Fibroblast of skin of right biceps (primary cell): ENCODE measurements around the gene CDK19.

Experiments used
- DNase-seq: peaks from one replicate; pipeline ENCODE4 v3.0.0-alpha.2; 2013

CDK19 gene

DNA sequence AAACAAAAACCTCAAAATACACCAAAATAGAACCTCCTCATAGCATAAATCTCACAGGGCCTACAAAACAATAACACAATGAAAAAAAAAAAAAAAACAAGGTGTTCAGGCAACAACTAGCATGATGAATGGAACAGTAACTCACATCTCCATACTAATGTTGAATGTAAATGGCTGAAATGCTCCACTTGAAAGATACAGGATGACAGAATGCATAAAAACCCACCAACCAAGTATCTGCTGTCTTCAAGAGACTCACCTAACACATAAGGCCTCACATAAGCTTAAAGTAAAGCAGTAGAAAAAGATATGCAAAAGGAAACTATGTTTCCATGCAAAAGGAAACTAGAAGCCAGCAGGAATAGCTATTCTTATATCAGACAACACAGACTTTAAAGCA lies 121.3 kb downstream of the CDK19 start:
- no peak for DNase-seq

DNA sequence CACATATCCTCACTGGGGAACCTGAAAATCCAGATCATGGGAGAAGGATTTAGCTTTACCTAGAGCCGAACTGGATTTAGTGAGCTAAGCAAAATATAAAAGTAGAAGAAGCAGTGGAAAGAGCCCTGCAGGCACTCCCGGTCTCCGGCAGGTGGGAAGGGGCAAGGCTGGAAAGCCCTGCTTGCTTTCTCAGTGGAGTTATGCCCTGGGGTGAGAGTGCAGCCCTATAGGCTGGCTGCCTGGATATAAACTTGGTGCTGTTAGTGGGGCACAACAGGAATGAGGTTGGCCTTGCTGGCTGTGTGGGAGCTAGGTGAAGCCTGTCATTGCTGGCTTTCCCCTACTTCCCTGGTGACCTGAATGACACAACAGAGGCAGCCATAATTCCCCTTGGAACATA lies 122.0 kb downstream of the CDK19 start:
- no peak for DNase-seq

DNA sequence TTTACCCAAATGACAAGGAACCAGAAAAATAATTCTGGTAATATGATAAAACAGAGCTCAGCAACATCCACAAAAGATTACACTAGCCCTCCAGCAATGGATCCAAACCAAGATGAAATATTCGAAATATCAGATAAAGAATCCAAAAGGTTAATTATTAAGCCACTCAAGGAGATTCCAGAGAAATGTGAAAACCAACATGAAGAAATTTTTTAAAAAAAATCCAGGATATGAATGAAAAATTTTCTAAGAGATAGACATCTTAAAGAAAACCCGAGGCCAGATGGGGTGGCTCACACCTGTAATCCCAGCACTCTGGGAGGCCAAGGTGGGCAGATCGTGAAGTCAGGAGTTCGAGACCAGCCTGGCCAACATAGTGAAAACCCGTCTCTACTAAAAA lies 124.4 kb downstream of the CDK19 start:
- DNase-seq, result no peak

- DNase-seq, result no peak
Measured at GRCh38 chr6:110690106-110690654, 125.1 kb downstream of the CDK19 start.

DNA sequence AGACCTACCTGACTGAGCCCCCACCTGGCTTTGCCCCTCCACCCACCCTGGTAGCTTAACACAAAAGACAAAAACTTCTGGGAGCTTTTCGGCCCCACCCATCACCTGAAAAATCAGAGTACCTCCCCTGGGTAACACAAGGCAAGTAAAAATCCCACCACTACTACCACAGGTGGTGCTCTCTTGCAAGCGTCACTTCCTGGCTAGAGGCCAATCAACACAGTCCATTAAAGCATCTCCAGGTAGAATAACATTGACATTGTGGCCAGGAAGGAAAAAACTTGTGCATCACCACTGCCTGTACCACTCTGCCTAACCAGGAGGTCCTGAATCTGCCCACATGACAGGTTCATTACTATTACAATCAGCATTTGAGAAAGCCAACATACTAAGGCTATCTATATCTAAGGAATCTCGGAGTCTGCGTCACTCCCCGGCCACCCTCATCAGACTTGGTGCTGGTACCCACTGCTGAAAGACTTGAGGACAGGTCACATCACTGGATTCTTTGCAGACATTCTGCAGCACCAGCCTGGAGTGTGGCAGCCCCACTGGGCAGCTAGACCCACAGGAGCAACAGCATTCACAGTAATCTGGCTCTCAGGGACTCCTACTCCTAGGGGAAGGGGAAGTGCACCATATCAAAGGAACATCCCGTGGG lies 125.9 kb downstream of the CDK19 start:
- no peak for DNase-seq

DNA sequence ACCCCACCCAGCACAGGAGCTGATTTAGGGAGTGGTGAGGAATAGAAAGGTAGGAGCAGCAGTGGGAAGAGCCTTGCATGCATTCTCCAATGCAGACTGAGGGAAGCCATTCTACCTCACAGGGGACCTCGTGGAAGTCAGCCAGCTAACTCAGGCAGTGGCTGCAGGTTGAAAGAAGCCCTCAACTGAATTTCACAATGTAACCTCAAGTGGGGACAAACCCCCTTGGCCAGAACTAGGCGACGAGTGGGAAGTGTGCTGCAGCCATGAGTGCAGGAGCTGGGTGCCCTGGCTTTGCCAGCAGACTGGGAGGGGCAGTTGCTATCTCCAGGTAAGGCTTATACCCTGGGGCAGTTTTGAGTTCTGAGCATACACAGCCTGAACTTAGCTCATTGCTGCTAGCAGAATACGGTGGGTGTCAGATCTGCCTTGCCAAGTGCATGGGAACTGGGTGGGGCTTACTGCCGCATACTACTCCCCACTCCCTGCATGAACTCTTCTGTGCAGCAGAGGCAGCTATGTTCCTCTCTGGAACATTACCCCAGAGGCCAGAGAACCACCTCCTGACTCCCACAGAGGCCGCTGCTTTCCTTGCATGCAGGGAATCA lies 126.5 kb downstream of the CDK19 start:
- DNase-seq, result no peak

DNA sequence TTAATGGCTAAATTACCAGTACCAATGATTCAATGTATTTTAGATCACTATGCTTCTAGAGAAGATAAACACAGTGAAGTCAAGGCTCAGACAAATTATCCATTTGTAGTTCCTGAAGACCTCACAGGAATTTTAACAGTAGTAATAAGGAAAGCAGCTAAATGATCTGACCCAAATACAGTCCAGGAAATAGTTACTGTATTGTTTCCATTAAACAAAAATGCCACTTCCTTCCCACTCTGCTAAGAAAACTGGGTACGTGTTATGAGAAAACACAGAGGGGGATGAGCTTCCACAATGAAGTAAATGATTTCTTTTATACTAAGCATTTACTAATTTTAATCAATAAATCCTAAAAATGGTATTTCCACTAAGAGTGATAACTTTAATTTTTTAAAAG lies 127.9 kb downstream of the CDK19 start:
- DNase-seq, result no peak

DNA sequence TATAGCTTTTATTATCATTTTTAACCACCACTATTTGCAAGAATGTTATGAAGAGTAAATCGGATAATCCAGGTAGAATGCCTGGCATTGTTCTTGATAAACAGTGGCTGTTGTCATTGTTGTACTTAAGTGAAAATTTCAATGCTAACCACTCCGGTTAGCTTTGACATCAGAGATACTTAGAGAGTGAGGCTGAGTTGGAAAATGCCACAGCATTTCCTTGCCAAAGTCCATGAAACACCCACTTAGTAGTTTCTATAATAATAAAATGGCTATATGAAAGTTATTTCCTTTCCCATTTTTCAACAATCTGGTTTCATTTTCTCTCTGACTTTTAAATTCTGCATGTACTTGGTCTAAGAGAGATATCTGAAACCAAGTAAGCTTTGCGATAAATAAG lies 132.0 kb downstream of the CDK19 start:
- DNase-seq, result no peak

- peak; percentile 75 for DNase-seq
Measured at GRCh38 chr6:110682460-110682853, 132.8 kb downstream of the CDK19 start.

DNA sequence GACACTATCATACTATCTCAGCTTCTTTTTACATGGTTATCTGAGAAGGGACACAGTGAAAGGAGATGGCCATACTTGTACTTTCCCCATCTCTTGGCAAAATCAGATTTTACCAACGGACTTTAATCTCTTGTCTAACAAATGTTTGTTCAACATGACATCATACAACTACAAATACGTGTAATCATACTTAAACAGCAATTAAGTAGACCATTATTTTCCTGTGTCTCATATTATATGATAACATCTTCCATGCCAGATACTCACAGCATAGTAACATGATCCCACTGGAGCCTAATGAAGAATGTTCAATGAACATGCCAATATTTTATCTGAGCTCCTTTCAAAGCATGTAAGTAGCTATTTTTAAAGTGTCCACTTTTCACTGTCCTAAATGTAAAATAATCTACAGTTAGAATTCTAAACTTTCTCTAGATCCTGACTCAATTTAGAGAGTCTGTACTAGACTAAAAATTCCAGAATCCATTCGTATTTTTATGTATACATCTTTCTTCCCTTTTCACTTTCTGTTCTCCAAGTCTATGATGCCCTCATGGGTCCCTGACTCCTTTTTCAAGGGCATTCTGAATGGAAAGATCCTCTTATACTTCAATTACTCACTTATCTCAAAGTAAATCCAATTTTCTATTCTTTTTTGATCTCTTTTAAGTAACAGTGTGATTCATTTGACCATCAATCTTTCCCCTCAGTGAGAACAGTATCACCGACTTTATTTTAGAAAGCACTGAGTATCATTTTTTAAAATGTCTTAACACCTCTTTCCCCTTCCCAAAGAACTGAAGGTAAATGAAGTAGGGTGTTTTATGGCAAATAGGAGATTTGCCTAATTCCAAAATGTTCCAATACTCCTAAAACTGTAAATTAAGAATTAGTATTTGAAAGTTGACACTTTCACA lies 133.5 kb downstream of the CDK19 start:
- no peak for DNase-seq

- DNase-seq, result no peak
Measured at GRCh38 chr6:110676396-110676795, 138.9 kb downstream of the CDK19 start.

- DNase-seq, result no peak
Measured at GRCh38 chr6:110674096-110674495, 141.2 kb downstream of the CDK19 start.

- no peak for DNase-seq
Measured at GRCh38 chr6:110672122-110672521, 143.1 kb downstream of the CDK19 start.

DNA sequence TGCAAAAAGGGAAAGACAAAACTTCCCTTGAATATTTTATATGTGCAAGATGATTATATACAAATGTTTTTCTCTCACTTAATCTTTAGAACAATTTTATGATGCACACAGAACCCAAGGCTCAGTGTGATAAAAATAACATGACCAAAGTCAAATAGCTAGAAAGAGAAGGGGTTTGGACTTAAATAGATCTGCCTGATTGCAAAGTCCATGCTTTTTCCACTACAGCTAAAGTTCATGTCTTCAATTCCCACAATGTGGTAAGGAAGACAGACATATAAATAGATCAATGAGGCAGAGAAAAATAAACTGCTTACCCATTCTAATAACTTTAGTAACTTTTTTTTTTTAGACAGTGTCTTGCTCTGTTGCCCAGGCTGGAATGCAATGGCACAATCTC lies 143.8 kb downstream of the CDK19 start:
- no peak for DNase-seq

DNA sequence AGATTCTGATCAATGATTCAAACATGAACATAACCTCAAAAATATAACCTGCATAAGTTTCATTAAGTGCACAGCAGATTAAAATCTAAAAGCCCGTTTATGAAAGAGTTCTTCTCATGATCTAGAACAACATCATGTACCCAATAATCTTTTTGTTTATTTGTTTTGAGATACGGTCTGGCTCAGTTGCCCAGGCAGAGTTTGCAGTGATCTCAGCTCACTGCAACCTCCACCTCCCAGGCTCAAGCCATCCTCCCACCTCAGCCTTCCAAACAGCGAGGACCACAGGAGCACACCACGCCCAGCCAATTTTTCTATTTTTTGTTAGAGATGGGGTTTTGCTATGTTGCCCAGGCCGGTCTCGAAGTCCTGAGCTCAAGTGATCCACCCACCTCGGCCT lies 149.7 kb downstream of the CDK19 start:
- no peak for DNase-seq

GRCh38 chr6:110664933-110665332 lies 150.3 kb downstream of the CDK19 start:
- DNase-seq, result peak; percentile 60

GRCh38 chr6:110662490-110663211 lies 152.6 kb downstream of the CDK19 start:
- DNase-seq, result peak; percentile 45

DNA sequence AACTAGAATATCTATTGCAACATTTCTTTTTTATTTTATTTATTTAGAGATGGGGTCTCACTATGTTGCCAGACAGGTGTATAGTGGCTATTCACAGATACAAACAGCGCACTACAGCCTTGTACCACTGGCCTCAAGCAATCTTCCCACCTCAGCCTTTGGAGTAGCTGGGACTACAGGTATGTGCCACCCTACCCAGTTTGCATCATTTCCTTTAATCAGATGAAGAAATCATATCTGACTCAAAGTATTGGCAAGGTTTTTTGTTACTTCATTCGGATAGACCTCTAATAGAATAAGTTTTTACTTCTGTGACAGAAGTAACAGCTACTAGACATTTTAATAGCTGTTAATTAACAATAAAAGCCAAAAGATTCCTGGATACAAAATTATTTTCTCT lies 153.9 kb downstream of the CDK19 start:
- no peak for DNase-seq

- DNase-seq, result no peak
Measured at GRCh38 chr6:110660066-110660655, 155.1 kb downstream of the CDK19 start.

- DNase-seq, result peak; percentile 31
Measured at GRCh38 chr6:110658631-110659211, 156.5 kb downstream of the CDK19 start.

GRCh38 chr6:110656492-110656891 lies 158.8 kb downstream of the CDK19 start:
- no peak for DNase-seq

GRCh38 chr6:110655821-110656220 lies 159.4 kb downstream of the CDK19 start:
- no peak for DNase-seq
